Smooth muscle cell (in vitro differentiated cells): ENCODE results near the gene ZBTB16. TPM values are rescaled to one million over a fixed set of nuclear protein-coding genes. Genes with fewer than 3 reads are reported as not detected.

Source experiments
- DNase-seq: peaks from one replicate; lab custom pipeline; 2025; ENCODE audit not compliant: unreplicated experiment; lab: John Stamatoyannopoulos, UW
- H2AFZ ChIP-seq: fragments of 200-600 bp; sonication (generic); 2 replicates; pipeline ENCODE4 v1.6.0; 2016; ENCODE audit warnings: antibody characterized with exemption, low read depth, mild to moderate bottlenecking
- H3F3A ChIP-seq: fragments of 200-600 bp; sonication (generic); 2 replicates; pipeline ENCODE4 v1.6.0; 2017; ENCODE audit warnings: antibody characterized with exemption, low read depth
- H3K27ac ChIP-seq: fragments of 200-600 bp; sonication (generic); 2 replicates; pipeline ENCODE4 v1.5.1; 2016; ENCODE audit warnings: low read depth, mild to moderate bottlenecking
- H3K27me3 ChIP-seq: fragments of 200-600 bp; sonication (generic); 2 replicates; pipeline ENCODE4 v1.6.1; 2016; ENCODE audit warnings: low read depth, mild to moderate bottlenecking
- H3K36me3 ChIP-seq: fragments of 200-600 bp; sonication (generic); 2 replicates; pipeline ENCODE4 v1.5.1; 2016; ENCODE audit warnings: low read depth
- H3K4me1 ChIP-seq: fragments of 200-600 bp; sonication (generic); 2 replicates; pipeline ENCODE4 v1.5.1; 2016; ENCODE audit warnings: low read depth
- H3K4me2 ChIP-seq: fragments of 200-600 bp; sonication (generic); 2 replicates; pipeline ENCODE4 v1.6.0; 2016; ENCODE audit warnings: mild to moderate bottlenecking
- H3K4me3 ChIP-seq: fragments of 200-600 bp; sonication (generic); 2 replicates; pipeline ENCODE4 v1.5.1; 2016; ENCODE audit warnings: mild to moderate bottlenecking
- H3K79me2 ChIP-seq: fragments of 200-600 bp; sonication (generic); 2 replicates; pipeline ENCODE4 v1.6.0; 2016; ENCODE audit warnings: low read depth, mild to moderate bottlenecking
- H3K9ac ChIP-seq: fragments of 200-600 bp; sonication (generic); 2 replicates; pipeline ENCODE4 v1.6.0; 2016; ENCODE audit warnings: low read depth
- H3K9me3 ChIP-seq: fragments of 200-600 bp; sonication (generic); replicated peaks from 2 replicates; pipeline ENCODE4 v1.5.1; 2016; ENCODE audit warnings: low read depth
- H4K20me1 ChIP-seq: fragments of 200-600 bp; sonication (generic); 2 replicates; pipeline ENCODE4 v1.6.0; 2016; ENCODE audit warnings: low read depth
- WGBS: methylation state at CpG from one replicate; pipeline ENCODE4 v1.1.7; 2016; ENCODE audit warnings: low lambda C conversion rate; 5-methylcytosine and 5-hydroxymethylcytosine counted together
- polyA plus RNA-seq: library from polyadenylated mRNA; unstranded; fragments of >200 nt; fragmentation: Nextera tagmentation; extraction: Ambion mirVana; gene quantifications from 2 replicates; pipeline ENCODE4 v1.2.1, GENCODE V29; 2016
- total RNA-seq: library from RNA; depleted of rRNA; stranded (reverse); fragments of >200 nt; gene quantifications from 2 replicates; pipeline ENCODE4 v1.2.3, GENCODE V29; 2014
- TF ChIP-seq, protein P1 (sequence below): fragments of 200-600 bp; sonication (generic); IDR thresholded peaks from 2 replicates; pipeline ENCODE4 v1.5.1; 2017; ENCODE audit warnings: borderline replicate concordance, mild to moderate bottlenecking, antibody characterized with exemption; ENCODE audit not compliant: insufficient read depth, poor library complexity, severe bottlenecking

ZBTB16 gene
- total and polyA plus RNA-seq, 2 experiments from 2014 or later = not detected

DNA sequence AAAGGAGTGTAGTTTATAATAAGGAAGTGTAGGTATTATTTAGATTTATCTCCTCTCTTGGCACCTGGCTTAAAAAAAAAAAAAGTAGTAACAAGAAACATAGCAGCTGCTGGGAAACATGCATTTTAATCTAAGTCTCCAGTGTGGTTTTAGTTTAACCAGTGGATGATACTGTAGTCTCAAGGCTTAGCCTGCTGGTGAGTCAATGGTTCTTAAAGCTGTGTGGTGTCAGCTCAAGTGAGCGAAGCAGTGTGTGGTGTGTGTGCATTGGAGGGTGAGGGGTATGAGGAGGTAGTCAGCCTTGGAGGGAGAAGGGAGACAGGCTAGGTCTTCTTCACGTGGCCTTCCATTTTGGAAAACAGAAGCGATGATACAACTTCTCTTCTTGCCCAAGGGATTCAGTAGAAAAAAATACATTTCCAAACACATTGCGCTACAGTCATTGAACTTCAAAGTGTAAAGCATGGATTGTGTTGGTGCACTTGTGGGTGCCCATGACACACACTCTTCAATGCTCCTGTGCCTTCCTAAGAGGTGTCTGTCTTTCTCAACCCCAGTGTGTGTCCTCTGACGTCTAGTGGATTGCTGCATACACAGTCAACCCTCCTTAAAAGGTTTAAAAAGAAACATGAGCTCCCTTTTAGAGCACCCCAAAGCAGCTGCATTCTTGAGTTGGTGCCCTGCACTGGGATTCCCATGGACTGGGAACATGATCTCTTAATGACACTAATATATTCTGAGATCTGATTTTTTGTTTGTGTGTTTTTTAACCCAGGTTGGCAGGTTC, 40.1 kb downstream of the ZBTB16 start:
- Histone ChIP-seq H3K4me3 (no peak overlapping the region), H3K4me2 (no peak overlapping the region), H3K36me3 (no peaks in the 10 kb centered on the region), H3K79me2 (no peaks in the 10 kb centered on the region), H2AFZ (no peak overlapping the region), H3K27me3 (peaks cover 3% of the 10 kb centered on the region), H3K27ac (no peak overlapping the region), H3K4me1 (peaks cover 23% of the 10 kb centered on the region), H3F3A (no peaks in the 10 kb centered on the region), H4K20me1 (no peaks in the 10 kb centered on the region), H3K9ac (no peak overlapping the region), H3K9me3 (no peaks in the 10 kb centered on the region)
- 70% methylated on average over 5 of the region's 5 CpGs for WGBS
- DNase-seq = no peak
- TF ChIP-seq, protein P1, sequence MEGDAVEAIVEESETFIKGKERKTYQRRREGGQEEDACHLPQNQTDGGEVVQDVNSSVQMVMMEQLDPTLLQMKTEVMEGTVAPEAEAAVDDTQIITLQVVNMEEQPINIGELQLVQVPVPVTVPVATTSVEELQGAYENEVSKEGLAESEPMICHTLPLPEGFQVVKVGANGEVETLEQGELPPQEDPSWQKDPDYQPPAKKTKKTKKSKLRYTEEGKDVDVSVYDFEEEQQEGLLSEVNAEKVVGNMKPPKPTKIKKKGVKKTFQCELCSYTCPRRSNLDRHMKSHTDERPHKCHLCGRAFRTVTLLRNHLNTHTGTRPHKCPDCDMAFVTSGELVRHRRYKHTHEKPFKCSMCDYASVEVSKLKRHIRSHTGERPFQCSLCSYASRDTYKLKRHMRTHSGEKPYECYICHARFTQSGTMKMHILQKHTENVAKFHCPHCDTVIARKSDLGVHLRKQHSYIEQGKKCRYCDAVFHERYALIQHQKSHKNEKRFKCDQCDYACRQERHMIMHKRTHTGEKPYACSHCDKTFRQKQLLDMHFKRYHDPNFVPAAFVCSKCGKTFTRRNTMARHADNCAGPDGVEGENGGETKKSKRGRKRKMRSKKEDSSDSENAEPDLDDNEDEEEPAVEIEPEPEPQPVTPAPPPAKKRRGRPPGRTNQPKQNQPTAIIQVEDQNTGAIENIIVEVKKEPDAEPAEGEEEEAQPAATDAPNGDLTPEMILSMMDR = no peak

DNA sequence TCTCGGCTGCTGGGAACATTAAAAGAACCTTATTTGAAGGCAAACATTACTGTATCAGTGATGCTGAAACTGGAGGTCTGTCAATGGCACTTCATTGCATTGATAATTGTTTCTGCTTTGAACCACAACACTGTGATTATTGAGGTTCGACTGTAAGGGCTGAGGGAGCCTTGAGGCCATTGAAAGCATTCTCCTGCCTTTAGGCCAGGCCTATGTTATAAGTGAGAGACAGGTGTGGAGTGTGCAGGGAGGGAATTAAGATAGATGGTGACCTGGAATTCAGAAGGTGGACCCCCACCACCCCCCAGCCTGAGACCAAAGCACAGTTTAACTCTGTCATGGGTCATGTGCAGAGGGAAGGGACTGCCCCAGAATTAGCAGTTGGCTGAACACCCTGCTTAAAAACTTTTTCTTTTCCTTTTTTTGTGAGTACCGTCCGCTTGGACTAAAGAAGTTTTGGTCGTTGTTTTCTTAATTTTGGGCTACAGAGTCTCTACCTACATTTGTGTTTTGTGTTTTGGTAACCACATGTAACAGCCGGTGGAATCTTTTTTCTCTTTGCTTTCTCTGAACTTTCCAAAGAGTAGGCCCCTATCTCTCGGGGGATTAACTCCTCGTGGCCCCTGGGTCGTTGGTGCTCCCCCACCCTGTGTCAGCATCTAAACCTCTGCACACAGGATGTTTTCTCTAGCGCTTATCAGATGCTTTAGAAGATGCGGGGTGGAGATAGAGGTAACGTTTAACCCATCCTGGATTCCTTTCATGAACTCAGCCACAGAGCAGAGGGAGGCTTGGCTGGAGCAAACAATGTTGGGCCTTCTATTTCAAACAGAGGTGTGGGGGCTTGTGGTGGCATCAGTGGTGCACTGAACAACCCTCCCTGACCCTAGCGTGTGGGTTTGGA, 43.7 kb downstream of the ZBTB16 start:
- Histone ChIP-seq H4K20me1 (no peaks in the 10 kb centered on the region), H2AFZ (no peak overlapping the region), H3K27ac (no peak overlapping the region), H3K4me2 (no peak overlapping the region), H3K79me2 (no peaks in the 10 kb centered on the region), H3F3A (no peaks in the 10 kb centered on the region), H3K9ac (no peak overlapping the region), H3K4me3 (no peak overlapping the region), H3K4me1 (peaks cover 15% of the 10 kb centered on the region), H3K36me3 (no peaks in the 10 kb centered on the region), H3K9me3 (no peaks in the 10 kb centered on the region), H3K27me3 (peaks cover 11% of the 10 kb centered on the region)
- DNase-seq = no peak
- TF ChIP-seq, protein P1 = no peak
- WGBS = 78% methylated on average over 13 of the region's 13 CpGs

GRCh38 chr11:114105611-114106010, 46.1 kb downstream of the ZBTB16 start:
- TF ChIP-seq, protein P1 = no peak
- no peak overlapping the region for H2AFZ ChIP-seq
- no peaks in the 10 kb centered on the region for H4K20me1 ChIP-seq
- peaks cover 16% of the 10 kb centered on the region for H3K4me1 ChIP-seq
- no peaks in the 10 kb centered on the region for H3K79me2 ChIP-seq
- no peaks in the 10 kb centered on the region for H3K36me3 ChIP-seq
- no peak overlapping the region for H3K27ac ChIP-seq
- H3K27me3 ChIP-seq = peaks cover 15% of the 10 kb centered on the region
- no peaks in the 10 kb centered on the region for H3K9me3 ChIP-seq
- no peak overlapping the region for H3K4me3 ChIP-seq
- H3K4me2 ChIP-seq = no peak overlapping the region
- no peak overlapping the region for H3K9ac ChIP-seq
- 96% methylated on average over 3 of the region's 3 CpGs for WGBS
- no peak for DNase-seq
- no peaks in the 10 kb centered on the region for H3F3A ChIP-seq
